Gastroesophageal sphincter (tissue), 4 donors: Measurements from ENCODE around the gene FAHD2B. TPM values are rescaled to one million over a fixed set of nuclear protein-coding genes. Genes with fewer than 3 reads are reported as not detected.
"Not testable (repeated sequence)": the region's sequence is repeated elsewhere in the genome, so short reads cannot be mapped to it uniquely, and the experiment has no call there.

ENCODE experiments used
- ATAC-seq: fragments of 150-250 bp; one replicate; pipeline ENCODE4 v1.9.1; 2016; ENCODE audit warnings: mild to moderate bottlenecking, moderate library complexity
- H3K27ac ChIP-seq, 4 donors: fragments of 200-600 bp; sonication (generic) in 3 of 4; 1 replicate in 3 of 4; 2 replicates in 1 of 4; pipeline ENCODE4 v1.5.1; 2016 to 2019
- H3K27me3 ChIP-seq: fragments of 200-600 bp; sonication (generic); one replicate; pipeline ENCODE4 v1.5.1; 2019
- H3K36me3 ChIP-seq, 2 donors: fragments of 200-600 bp; sonication (generic); one replicate each; pipeline ENCODE4 v1.5.1; 2019; ENCODE audit warnings: control low read depth in 1 of 2
- H3K4me1 ChIP-seq, 3 donors: fragments of 200-600 bp; sonication (generic); 1 replicate in 2 of 3; 2 replicates in 1 of 3; pipeline ENCODE4 v1.5.1; 2016 to 2019; ENCODE audit warnings: control low read depth in 2 of 3
- H3K4me3 ChIP-seq, 2 donors: fragments of 200-600 bp; sonication (generic); one replicate each; pipeline ENCODE4 v1.5.1; 2019; ENCODE audit warnings: mild to moderate bottlenecking in 1 of 2, moderate library complexity in 1 of 2
- H3K9me3 ChIP-seq, 3 donors: fragments of 200-600 bp; sonication (generic); one replicate each; pipeline ENCODE4 v1.5.1; 2017 to 2019; ENCODE audit warnings: control low read depth in 2 of 3
- POLR2A ChIP-seq, 2 donors: fragments of 450-650 bp; IDR thresholded peaks; one replicate each; pipeline ENCODE4 v1.6.1; 2017; ENCODE audit warnings: antibody characterized with exemption in 2 of 2, mild to moderate bottlenecking in 2 of 2, moderate library complexity in 1 of 2
- POLR2AphosphoS5 ChIP-seq: sonication (generic); formaldehyde crosslinking; IDR thresholded peaks from one replicate; pipeline ENCODE4 v1.6.1; 2017; ENCODE audit warnings: antibody characterized with exemption
- WGBS, 2 donors: methylation state at CpG; one replicate each; pipeline ENCODE4 v1.1.5; 2018; ENCODE audit warnings: low coverage in 1 of 2; 5-methylcytosine and 5-hydroxymethylcytosine counted together
- total RNA-seq, 4 donors: library from RNA; depleted of rRNA; stranded (reverse); fragments of >200 nt; gene quantifications; one replicate each; pipeline ENCODE4 v1.1.0, GENCODE V29; 2016
- TF ChIP-seq, protein P1 (sequence below), 4 experiments: fragments of 200-600 bp in 2 of 4; fragments of 450-650 bp in 2 of 4; sonication (generic) in 1 of 4; IDR thresholded peaks; one replicate each; pipeline ENCODE4 v1.5.1; 2017 to 2019; ENCODE audit warnings: antibody characterized with exemption in 4 of 4, mild to moderate bottlenecking in 2 of 4, moderate library complexity in 2 of 4

FAHD2B gene, protein sequence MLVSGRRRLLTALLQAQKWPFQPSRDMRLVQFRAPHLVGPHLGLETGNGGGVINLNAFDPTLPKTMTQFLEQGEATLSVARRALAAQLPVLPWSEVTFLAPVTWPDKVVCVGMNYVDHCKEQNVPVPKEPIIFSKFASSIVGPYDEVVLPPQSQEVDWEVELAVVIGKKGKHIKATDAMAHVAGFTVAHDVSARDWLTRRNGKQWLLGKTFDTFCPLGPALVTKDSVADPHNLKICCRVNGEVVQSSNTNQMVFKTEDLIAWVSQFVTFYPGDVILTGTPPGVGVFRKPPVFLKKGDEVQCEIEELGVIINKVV
- 10 to 100 TPM; 12.1 to 26.1 (median 15.0) TPM for total RNA-seq

DNA sequence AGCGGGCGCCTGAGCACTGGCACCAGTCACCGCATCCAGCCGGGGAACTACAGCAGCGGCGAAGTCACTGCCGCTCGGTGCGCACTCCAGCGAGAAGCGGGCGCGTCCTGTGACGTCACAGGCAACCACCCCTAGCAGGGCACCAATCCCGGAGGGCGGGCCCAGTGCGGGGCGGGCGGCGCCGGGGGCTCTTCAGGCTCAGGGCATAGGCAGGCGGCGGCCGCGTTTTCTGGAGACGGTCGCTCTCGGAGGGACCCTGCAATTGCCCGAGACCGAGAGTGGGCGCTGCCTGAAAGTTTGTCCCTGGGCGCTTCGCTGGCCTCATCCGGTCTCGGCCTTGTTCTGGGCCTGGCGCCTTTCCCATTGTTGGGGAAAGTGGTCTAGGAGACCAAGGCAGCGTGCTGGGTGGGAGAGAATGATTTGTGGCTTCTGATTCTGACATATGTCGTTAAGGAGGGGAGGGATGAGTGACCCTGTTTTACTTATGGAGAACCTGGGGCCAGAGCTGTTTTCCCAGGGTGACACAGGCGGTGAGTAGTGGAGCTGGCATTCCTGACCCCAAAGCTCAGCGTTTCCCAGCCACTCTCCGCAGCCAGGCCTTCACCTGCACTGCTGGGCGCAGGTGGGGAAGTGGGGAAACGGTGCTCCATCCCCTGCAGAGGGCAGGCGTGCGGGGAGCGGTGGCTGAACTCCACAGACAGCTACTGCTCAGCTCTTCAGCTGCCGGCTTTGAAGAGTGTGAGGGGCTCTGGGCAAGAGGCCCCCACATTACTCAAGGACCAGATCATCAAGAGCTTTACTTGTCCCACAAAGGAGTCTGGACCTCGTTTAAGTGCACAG is at the start of gene FAHD2B:
TSS of gene FAHD2B (minus strand) at position 111 of the 840 bp plus-strand sequence. CDS start 3,176 bp downstream, outside the sequence.
- peaks cover 0 to 11% of the 10 kb centered on the region in 2 donors for H3K36me3 ChIP-seq
- not testable (repeated sequence) for H3K27me3 ChIP-seq, H3K9me3 ChIP-seq
- peak; percentile 96 for ATAC-seq
- 0% methylated on average over 1 of the region's 48 CpGs; no CpG with 5 or more reads in 1 of the 2 donors for WGBS, 2 donors
- peaks cover 0 to 15% (median 8%) of the 10 kb centered on the region in 3 donors for H3K4me1 ChIP-seq
- H3K4me3 ChIP-seq: peak within 1 kb of the TSS; percentile 33 to 51
- H3K27ac ChIP-seq: peak within 1 kb of the TSS; percentile 51 to 81 (median 74)

DNA sequence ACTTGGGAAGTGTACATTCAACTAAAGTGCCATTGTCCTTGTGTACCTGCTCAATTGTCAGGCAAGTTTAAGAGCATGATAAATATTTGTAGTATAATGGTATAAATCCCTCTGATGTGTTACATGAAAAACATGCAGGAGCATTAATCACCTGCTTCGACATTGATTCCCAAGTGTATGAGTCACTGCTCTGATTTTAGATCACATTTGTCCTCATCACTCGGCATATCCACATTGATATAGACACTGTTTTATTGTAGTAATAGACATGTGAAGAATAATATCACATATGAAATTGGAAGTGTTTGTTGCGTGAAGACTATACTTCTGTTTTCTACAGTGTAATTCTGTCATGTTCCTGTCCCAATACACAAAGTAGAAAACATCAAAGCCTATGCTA is 49.3 kb upstream of the FAHD2B start:
- not testable (repeated sequence) for H3K27ac ChIP-seq, H3K4me1 ChIP-seq, H3K9me3 ChIP-seq, ATAC-seq, H3K27me3 ChIP-seq, H3K4me3 ChIP-seq
- WGBS, 2 donors: 54 to 79% methylated on average over 3 of the region's 3 CpGs
- peaks cover 0 to 41% of the 10 kb centered on the region in 2 donors for H3K36me3 ChIP-seq

- ATAC-seq: not testable (repeated sequence)
Measured at GRCh38 chr2:97129090-97129489, 34.4 kb upstream of the FAHD2B start.

DNA sequence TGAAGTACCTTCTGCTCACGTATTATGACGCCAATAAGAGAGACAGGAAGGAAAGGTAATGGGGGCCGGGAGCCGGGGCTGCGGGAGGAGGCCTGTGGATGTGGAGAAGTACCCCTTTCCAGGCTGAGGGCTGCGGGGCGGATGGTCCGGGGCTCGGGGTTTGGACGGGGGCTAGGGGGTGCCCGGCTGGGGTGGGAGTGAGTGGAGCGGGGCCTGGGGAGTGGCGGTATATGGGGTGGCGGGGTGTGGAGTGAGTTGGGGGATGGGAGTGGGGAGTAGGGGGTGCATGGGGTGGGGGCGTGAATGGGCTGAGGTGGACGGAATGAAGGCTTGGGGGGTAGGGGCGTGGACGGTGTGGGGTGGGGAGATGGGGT is 19.2 kb upstream of the FAHD2B start:
- H3K4me1 ChIP-seq, H3K27me3 ChIP-seq, H3K9me3 ChIP-seq, H3K36me3 ChIP-seq, ATAC-seq: not testable (repeated sequence)
- H3K27ac ChIP-seq: peak overlapping the region; percentile 88 to 98 (median 93)
- H3K4me3 ChIP-seq: peak overlapping the region; percentile 61 to 63
- WGBS, 2 donors: 3% methylated on average over 6 of the region's 18 CpGs; no CpG with 5 or more reads in 1 of the 2 donors

More at GRCh38 chr2:97129090-97129489, 34.4 kb upstream of the FAHD2B start:
- H3K36me3 ChIP-seq: peaks cover 0 to 16% of the 10 kb centered on the region in 2 donors
- 80% methylated on average over 1 of the region's 2 CpGs; no CpG with 5 or more reads in 1 of the 2 donors for WGBS, 2 donors
- not testable (repeated sequence) for H3K4me1 ChIP-seq, H3K4me3 ChIP-seq, H3K27ac ChIP-seq, H3K9me3 ChIP-seq, H3K27me3 ChIP-seq

- H3K4me3 ChIP-seq: peak within 1 kb of the TSS; percentile 61 to 63
- TF ChIP-seq POLR2AphosphoS5 (peak; percentile 18), POLR2A (IDR thresholded peaks at IDR 0.05) (peak in 1 of 2 donors; percentile 30)
- TF ChIP-seq, protein P1, sequence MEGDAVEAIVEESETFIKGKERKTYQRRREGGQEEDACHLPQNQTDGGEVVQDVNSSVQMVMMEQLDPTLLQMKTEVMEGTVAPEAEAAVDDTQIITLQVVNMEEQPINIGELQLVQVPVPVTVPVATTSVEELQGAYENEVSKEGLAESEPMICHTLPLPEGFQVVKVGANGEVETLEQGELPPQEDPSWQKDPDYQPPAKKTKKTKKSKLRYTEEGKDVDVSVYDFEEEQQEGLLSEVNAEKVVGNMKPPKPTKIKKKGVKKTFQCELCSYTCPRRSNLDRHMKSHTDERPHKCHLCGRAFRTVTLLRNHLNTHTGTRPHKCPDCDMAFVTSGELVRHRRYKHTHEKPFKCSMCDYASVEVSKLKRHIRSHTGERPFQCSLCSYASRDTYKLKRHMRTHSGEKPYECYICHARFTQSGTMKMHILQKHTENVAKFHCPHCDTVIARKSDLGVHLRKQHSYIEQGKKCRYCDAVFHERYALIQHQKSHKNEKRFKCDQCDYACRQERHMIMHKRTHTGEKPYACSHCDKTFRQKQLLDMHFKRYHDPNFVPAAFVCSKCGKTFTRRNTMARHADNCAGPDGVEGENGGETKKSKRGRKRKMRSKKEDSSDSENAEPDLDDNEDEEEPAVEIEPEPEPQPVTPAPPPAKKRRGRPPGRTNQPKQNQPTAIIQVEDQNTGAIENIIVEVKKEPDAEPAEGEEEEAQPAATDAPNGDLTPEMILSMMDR (IDR thresholded peaks at IDR 0.05): peak; percentile 35 to 70 (median 70)
- H3K9me3 ChIP-seq, H3K4me1 ChIP-seq, H3K36me3 ChIP-seq, H3K27me3 ChIP-seq: not testable (repeated sequence)
- WGBS, 2 donors: 0% methylated on average over 16 of the region's 74 CpGs; no CpG with 5 or more reads in 1 of the 2 donors
- ATAC-seq: peak; percentile 97
- peak within 1 kb of the TSS; percentile 88 to 98 (median 93) for H3K27ac ChIP-seq
Measured at GRCh38 chr2:97113050-97113881, 18.6 kb upstream of the FAHD2B start, which contains the start of gene ANKRD36. Gene ANKRD36, plus strand, starts transcription at chr2:97113153. Its CDS starts 587 bp downstream, at chr2:97113740.

DNA sequence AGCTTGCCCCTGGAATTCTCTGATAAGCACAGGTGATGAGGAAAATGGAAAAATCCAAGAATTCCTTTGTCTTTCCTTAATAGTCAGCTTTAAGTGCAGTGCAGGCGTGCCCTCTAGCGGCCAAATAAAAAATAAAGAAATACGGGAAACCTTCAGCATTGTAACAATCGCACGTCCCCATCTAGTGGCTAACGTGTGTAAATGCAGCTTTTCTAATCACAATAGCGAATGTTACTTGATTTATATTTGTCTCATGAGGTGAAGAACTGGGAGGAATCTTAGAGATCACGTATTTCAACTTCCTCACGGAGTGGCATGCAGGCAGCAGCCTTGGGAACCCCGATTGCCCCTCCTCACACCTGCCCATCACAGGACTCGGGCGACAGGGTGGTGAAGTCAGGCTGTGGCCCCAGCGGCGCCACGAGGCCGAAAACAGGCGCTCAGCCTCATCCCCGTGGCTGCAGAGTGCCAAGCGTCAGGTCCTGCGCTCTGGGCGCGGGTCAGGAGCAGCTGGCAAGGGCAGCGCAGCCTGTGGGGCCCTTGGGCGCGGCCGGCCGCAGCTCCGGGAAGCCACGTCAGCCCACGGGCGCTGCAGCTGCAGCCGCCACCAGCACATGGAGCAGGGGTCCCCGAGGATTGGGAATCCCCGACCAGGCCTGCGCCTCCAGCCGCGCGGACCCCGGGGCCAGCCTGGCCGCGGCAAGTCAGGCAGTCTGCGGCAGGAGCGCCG is 17.8 kb upstream of the FAHD2B start:
- WGBS, 2 donors: 0% methylated on average over 4 to 9 of the region's 44 CpGs
- H3K9me3 ChIP-seq, H3K36me3 ChIP-seq, H3K4me1 ChIP-seq, H3K27me3 ChIP-seq: not testable (repeated sequence)
- TF ChIP-seq, protein P1 (IDR thresholded peaks at IDR 0.05): peak; percentile 78 to 99 (median 92)
- peak; percentile 70 for ATAC-seq
- Histone ChIP-seq H3K4me3 (peak overlapping the region; percentile 61 to 63), H3K27ac (peak overlapping the region; percentile 88 to 98 (median 93))

DNA sequence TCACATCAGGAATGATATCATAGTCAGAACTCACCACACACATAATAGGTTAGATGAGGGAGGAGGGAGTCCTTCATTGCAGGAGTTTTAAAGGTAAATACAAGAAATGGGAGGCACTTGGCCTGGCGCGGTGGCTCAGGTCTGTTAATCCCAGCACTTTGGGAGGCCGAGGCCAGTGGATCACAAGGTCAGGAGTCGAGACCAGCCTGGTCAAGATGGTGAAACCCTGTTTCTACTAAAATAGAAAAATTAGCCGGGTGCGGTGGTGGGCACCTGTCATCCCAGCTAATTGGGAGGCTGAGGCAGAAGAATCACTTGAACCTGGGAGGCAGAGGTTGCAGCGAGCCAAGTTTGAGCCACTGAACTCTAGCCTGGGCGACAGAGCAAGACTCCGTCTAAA is 16.6 kb upstream of the FAHD2B start:
- not testable (repeated sequence) for H3K36me3 ChIP-seq, ATAC-seq, H3K4me1 ChIP-seq, H3K4me3 ChIP-seq, H3K27ac ChIP-seq, H3K27me3 ChIP-seq, H3K9me3 ChIP-seq
- WGBS, 2 donors: 82 to 100% methylated on average over 3 to 6 of the region's 9 CpGs

GRCh38 chr2:97106878-97107277 is 12.2 kb upstream of the FAHD2B start:
- H3K9me3 ChIP-seq, ATAC-seq, H3K27ac ChIP-seq, H3K4me3 ChIP-seq, H3K4me1 ChIP-seq, H3K36me3 ChIP-seq: not testable (repeated sequence)
- WGBS, 2 donors: 83 to 89% methylated on average over 1 to 2 of the region's 2 CpGs
- H3K27me3 ChIP-seq: peaks cover 14% of the 10 kb centered on the region

DNA sequence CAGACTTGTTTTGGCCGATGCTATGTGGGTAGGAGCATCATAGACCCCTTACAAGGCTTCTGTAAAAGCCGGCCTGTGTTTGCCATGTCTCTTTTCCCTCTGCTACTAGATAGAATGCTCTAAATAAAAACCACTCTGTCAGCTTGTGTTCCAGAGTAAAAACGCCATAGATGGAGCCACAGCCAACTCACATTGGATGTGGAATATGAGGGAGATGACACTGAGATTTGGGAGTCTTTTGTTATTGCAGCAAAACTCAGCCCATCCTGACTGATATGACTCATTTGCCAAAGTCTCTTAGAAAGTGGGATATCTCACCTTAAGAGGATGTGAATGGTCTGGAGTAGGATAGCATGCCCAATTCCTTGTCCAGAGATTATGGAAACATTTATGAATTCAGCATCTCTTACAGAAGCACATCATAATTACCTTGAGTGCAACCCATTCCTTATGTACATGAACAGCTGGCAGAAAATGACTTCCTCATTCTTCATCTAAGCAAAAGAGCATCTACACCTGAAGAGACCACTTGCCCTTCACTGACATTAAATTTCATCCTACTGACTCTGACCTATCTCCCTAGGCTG is 4.2 kb upstream of the FAHD2B start:
- not testable (repeated sequence) for ATAC-seq, H3K36me3 ChIP-seq, H3K27ac ChIP-seq, H3K4me3 ChIP-seq, H3K27me3 ChIP-seq, H3K9me3 ChIP-seq
- WGBS, 2 donors: 58 to 79% methylated on average over 2 of the region's 3 CpGs
- peaks cover 0 to 11% (median 8%) of the 10 kb centered on the region in 3 donors for H3K4me1 ChIP-seq
